Measurements from ENCODE around the gene RBM17.
"Not testable (repeated sequence)": the region's sequence is repeated elsewhere in the genome, so short reads cannot be mapped to it uniquely, and the experiment has no call there.

Gene RBM17

DNA sequence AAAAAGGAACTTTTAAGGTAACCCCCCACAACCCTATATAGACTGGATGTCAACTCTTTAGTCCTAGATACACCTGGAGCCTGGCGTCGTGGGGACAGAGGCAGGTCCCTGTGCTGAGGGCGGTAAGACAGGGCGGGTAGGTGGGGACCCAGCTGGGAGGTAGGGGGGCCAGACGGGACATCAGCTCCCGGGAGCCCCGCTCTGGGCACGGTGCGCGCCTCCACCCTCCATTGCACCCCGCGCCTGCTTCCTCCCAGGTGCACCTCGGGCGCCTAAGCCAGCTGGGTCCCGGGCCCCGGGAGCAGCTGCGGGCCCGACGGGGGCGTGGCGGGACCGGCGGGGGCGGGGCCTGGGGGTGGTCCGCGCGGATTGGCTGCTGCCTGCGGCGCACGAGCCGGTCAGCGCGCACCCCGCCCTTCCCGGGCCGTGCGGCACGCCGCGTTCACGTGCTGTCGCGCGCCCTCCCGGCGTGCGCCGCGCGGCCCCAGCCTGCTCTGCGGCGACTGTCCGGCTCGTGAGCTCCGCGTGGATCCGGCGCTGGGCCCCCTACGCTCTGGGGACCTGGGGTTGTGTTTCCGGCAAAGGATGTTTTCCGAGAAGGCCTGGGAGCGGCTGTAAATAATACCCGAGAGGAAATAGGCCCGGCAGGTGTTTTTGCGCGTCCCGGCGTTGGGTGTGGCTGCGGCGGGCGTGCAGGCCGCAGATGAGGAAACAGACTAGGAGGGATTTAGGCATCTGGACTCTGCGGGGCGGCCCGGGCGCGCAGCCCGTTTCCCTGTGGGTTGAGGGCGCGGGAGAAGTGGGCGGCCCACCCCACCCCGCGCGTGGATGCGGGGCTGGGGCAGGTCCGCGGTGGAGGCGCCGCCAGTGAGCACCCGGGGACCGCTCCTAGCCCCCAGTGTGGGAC is 74.8 kb downstream of the RBM17 start:
- DNase-seq = no peak

DNA sequence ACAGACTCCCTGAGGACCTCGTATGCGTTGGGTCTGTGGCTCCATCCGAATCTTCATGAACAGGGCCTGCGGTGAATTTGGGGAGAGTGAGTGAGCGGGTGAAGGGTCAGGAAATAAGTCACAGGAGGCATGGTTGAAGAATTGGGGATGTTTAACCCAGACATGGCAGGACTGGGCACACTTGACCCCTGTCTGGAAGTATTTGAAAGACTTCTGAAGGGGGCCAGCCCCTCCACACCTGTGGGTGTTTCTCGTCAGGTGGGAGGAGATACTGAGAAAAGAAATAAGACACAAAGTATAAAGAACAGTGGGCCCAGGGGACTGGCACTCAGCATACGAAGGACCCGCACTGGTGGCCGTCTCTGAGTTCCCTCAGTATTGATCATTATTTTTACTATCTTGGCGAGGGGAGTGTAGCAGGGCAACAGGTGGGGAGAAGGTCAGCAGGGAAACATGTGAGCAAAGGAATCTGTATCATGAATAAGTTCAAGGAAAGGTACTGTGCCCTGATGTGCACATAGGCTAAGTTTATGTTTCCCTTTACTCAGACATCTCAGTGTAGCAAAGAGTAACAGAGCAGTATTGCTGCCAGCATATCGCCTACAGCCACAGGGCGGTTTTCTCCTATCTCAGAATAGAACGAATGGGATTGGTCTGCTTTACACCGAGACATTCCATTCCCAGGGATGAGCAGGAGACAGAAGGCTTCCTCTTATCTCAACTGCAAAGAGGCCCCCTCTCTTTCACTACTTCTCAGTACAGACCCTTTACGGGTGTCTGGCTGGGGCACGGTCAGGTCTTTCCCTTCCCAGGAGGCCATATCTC is 75.6 kb downstream of the RBM17 start:
- no peak for DNase-seq

DNA sequence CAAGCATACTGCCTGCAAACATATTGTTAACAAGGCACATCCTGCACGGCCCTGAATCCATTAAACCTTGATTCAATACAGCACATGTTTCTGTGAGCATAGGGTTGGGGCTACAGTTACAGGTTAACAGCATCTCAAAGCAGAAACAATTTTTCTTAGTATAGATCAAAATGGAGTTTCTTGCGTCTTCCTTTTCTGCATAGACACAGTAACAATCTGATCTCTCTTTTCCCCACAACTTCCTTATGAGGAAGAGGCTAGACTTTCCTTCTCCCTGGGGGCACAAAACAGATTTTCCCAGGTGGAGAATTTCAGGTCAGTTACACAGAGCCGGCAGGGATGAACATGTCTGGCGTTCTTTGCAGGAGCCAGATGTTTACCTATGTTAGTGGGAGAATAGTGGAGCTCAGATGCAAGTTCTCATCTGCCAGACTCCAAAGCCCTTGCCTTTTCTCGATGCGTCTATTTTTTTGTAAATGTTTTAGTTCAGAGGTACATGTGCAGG is 76.4 kb downstream of the RBM17 start:
- no peak for DNase-seq

DNA sequence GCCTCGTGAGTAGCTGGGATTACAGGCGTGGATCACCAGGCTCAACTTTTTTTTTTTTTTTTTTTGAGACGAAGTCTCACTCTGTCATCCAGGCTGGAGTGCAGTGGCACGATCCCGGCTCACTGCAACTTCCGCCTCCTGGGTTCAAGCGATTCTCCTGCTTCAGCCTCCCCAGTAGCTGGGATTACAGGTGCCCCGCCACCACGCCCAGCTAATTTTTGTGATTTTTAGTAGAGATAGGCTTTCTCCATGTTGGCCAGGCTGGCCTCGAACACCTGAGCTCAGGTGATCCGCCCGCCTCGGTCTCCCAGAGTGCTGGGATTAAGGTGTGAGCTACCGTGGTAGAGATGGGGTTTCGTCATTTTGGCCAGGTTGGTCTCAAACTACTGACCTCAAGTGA is 77.1 kb downstream of the RBM17 start:
- not testable (repeated sequence) for DNase-seq
